PC-9 (cell line): ENCODE measurements around the gene C4BPA. TPM values are rescaled to one million over a fixed set of nuclear protein-coding genes. Genes with fewer than 3 reads are reported as not detected.
A peak's percentile ranks its signal among the peaks of the same experiment; 100 is the strongest.

Source experiments
- BruUV-seq: library from RNA; stranded (reverse); fragments of 400-500 nt; replicated peaks from 2 replicates; lab custom pipeline; 2021; lab: Mats Ljungman, UMichigan
- CTCF ChIA-PET: fragments of 300-600 bp; sonication (Branson Sonifier 250); formaldehyde crosslinking; loops from one replicate; lab custom pipeline; 2022; ENCODE audit warnings: antibody characterized with exemption; lab: Charles Lee
- POLR2A ChIA-PET: fragments of 300-600 bp; sonication (Branson Sonifier 250); formaldehyde crosslinking; loops from one replicate; lab custom pipeline; 2022; ENCODE audit warnings: antibody characterized with exemption; ENCODE audit not compliant: unreplicated experiment; lab: Charles Lee
- DNase-seq, 2 experiments: peaks; one replicate each; pipeline versions ENCODE4 v3.0.0 to v3.0.0-alpha.2; 2015 to 2022; ENCODE audit warnings: mixed read lengths in 1 of 2
- H2AFZ ChIP-seq: fragments of 200-600 bp; sonication (generic); 2 replicates; pipeline ENCODE4 v1.8.1; 2017; ENCODE audit warnings: antibody characterized with exemption
- H3F3A ChIP-seq: fragments of 200-600 bp; sonication (generic); 2 replicates; pipeline ENCODE4 v1.8.1; 2017; ENCODE audit warnings: antibody characterized with exemption, mild to moderate bottlenecking, low read depth; ENCODE audit not compliant: insufficient read depth
- H3K27ac ChIP-seq: fragments of 200-600 bp; sonication (generic); 2 replicates; pipeline ENCODE4 v1.6.1; 2016; ENCODE audit warnings: mixed run types
- H3K27me3 ChIP-seq: fragments of 200-600 bp; sonication (generic); 2 replicates; pipeline ENCODE4 v1.6.1; 2016; ENCODE audit warnings: low read depth, mixed run types; ENCODE audit not compliant: insufficient read depth
- H3K36me3 ChIP-seq: fragments of 200-600 bp; sonication (generic); 2 replicates; pipeline ENCODE4 v1.6.1; 2016; ENCODE audit warnings: low read depth, mixed run types
- H3K4me1 ChIP-seq: fragments of 200-600 bp; sonication (generic); replicated peaks from 2 replicates; pipeline ENCODE4 v1.6.1; 2016; ENCODE audit warnings: mixed run types; ENCODE audit not compliant: insufficient read depth
- H3K4me2 ChIP-seq: fragments of 200-600 bp; sonication (generic); 2 replicates; pipeline ENCODE4 v1.6.1; 2017; ENCODE audit warnings: mixed run types
- H3K4me3 ChIP-seq: fragments of 200-600 bp; sonication (generic); 2 replicates; pipeline ENCODE4 v1.6.1; 2016; ENCODE audit warnings: mixed run types
- H3K79me2 ChIP-seq: fragments of 200-600 bp; sonication (generic); 2 replicates; pipeline ENCODE4 v1.6.1; 2017; ENCODE audit warnings: low read depth, mixed run types
- H3K9me2 ChIP-seq: fragments of 200-600 bp; sonication (generic); 2 replicates; pipeline ENCODE4 v1.8.1; 2017; ENCODE audit warnings: mild to moderate bottlenecking; ENCODE audit not compliant: insufficient read depth
- H3K9me3 ChIP-seq: fragments of 200-600 bp; sonication (generic); 2 replicates; pipeline ENCODE4 v1.8.1; 2016; ENCODE audit warnings: low read depth; ENCODE audit not compliant: insufficient read depth
- H4K20me1 ChIP-seq: fragments of 200-600 bp; sonication (generic); 2 replicates; pipeline ENCODE4 v1.8.1; 2017; ENCODE audit not compliant: insufficient read depth
- CTCF ChIP-seq: fragments of 200-600 bp; sonication (generic); conservative IDR thresholded peaks from 2 replicates; pipeline ENCODE4 v1.6.1; 2017; ENCODE audit warnings: mixed run types, antibody characterized with exemption, mild to moderate bottlenecking, moderate library complexity
- EZH2 ChIP-seq: fragments of 200-600 bp; sonication (generic); IDR thresholded peaks from 2 replicates; pipeline ENCODE4 v1.8.0; 2017; ENCODE audit warnings: antibody characterized with exemption, low read depth
- intact Hi-C: fragments of 100-400 bp; cut with micrococcal nuclease; formaldehyde crosslinking; loops from one replicate; pipeline ENCODE4 v1.10.0; 2022; ENCODE audit not compliant: unreplicated experiment
- total RNA-seq: library from RNA; stranded (reverse); gene quantifications from 2 replicates; pipeline ENCODE4 v1.2.3, GENCODE V29; 2021

C4BPA gene
- total RNA-seq, 1 experiment from 2014 or later, result not detected

DNA sequence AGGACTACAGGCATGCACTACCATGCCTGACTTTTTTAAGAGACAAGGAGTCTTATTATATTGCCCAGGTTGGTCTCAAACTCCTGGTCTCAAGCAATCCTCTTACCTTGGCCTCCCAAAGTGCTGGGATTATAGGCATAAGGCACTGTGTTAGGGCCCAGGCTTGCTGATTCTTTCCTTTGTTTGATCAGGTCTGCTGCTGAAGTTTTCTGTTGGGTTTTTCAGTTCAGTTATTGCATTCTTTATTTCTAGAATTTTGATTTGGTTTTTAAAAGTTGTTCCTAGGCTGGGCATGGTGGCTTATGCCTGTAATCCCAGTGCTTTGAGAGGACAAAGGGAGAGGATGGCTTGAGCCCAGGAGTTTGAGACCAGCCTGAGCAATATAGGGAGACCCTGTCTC, 47.9 kb downstream of the C4BPA start:
- POLR2A ChIA-PET, result no interaction called here

DNA sequence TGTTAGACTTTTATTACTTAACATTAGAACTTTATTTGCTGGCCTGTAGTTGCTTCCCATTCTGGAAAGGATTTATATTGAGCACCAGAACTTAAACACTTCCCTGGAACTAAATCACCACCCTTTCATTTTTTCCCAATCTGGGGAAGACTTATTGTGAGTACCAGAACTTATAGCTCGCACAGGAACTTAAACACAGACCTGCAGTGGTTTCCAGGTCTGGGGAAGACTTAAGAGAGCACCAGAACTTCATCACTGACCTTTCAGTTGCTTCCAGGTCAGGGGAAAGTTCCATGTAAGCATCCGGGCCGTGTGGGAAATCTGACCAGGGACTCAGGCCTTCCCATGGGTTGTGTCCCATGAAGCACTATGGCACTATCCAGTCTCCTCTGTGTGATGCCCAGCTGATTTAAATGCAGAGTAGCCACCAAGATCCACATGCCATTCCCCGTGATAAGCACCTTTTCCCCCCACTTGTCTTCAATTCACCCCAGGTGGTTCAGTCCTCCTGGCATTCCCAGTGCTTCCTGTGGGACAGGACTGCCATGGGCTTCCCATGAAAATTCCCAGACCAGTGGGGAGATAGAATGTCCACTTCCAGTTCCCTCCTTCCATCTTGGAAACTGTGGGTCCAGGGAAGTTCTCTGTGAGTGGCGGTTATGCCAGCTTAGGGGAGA, 48.9 kb downstream of the C4BPA start:
- Histone ChIP-seq H3K9me2 (no peaks in the 10 kb centered on the region), H3K79me2 (0 out of 2 replicates have a peak, but pooled peaks cover 4% of the 10 kb centered on the region), H3K4me1 (no peaks in the 10 kb centered on the region; the same call in 1 of the 2 replicates), H2AFZ (peak overlapping the region; percentile 90), H3K27me3 (no peaks in the 10 kb centered on the region), H3F3A (no peaks in the 10 kb centered on the region), H3K4me3 (peak overlapping the region; percentile 62), H3K9me3 (peaks cover 7% of the 10 kb centered on the region; the same call in 1 of the 2 replicates), H3K27ac (peak overlapping the region; percentile 74), H3K4me2 (peak overlapping the region; percentile 79), H4K20me1 (no peaks in the 10 kb centered on the region), H3K36me3 (no peaks in the 10 kb centered on the region)
- no TSS peak for BruUV-seq
- ChIA-PET POLR2A (interaction anchor here (0.6 kb wide), 1 partner anchor 241 kb away, joined by 5 read pairs; no protein-coding TSS in a partner anchor), CTCF (no interaction called here)
- TF ChIP-seq CTCF (no peak), EZH2 (no peak)
- peak; percentile 53 to 75 for DNase-seq
- intact Hi-C loops, result no loop called here

More for the DNA sequence above, 47.9 kb downstream of the C4BPA start:
- Histone ChIP-seq H3K36me3 (no peaks in the 10 kb centered on the region), H3K9me2 (no peaks in the 10 kb centered on the region), H2AFZ (no peak overlapping the region), H3K79me2 (0 out of 2 replicates have a peak, but pooled peaks cover 4% of the 10 kb centered on the region), H3K4me2 (no peak overlapping the region), H3K27ac (no peak overlapping the region), H3K4me1 (no peaks in the 10 kb centered on the region; the same call in 1 of the 2 replicates), H3K9me3 (peaks cover 7% of the 10 kb centered on the region; the same call in 1 of the 2 replicates), H3K4me3 (no peak overlapping the region), H4K20me1 (no peaks in the 10 kb centered on the region), H3F3A (no peaks in the 10 kb centered on the region), H3K27me3 (no peaks in the 10 kb centered on the region)
- TF ChIP-seq EZH2 (no peak), CTCF (no peak)
- intact Hi-C loops, result no loop called here
- CTCF ChIA-PET, result no interaction called here
- BruUV-seq, result no TSS peak
- no peak for DNase-seq

DNA sequence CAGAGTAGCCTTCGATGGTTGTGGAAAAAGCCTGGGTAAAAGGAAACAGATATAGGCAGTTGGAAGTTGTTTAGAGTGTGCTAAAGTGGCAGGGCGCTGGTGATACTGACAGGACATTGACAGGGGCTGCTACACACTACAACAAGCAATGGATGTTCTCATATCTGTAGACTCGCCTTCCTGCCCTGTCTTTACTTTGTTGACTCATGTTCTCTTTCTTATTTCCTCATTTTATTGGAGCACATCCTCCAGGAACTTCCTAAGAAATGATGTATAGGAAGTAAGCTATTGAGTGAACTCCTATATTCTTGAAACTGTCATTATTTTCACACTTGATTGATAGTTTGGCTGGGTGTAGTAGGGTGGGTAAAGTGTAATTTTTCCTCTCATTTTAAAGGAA, 51.0 kb downstream of the C4BPA start:
- 0 out of 2 replicates have a peak, but pooled peaks cover 4% of the 10 kb centered on the region for H3K79me2 ChIP-seq
- H3K27me3 ChIP-seq, result no peaks in the 10 kb centered on the region
- H3K4me2 ChIP-seq, result no peak overlapping the region
- ChIA-PET POLR2A (no interaction called here), CTCF (interaction anchor here (0.5 to 0.6 kb wide), 2 partner anchors 410 to 610 kb away, joined by 3 read pairs; no protein-coding TSS in a partner anchor)
- H2AFZ ChIP-seq, result no peak overlapping the region
- no peak overlapping the region for H3K27ac ChIP-seq
- H3F3A ChIP-seq, result no peaks in the 10 kb centered on the region
- no peak for DNase-seq
- H4K20me1 ChIP-seq, result no peaks in the 10 kb centered on the region
- H3K4me1 ChIP-seq, result no peaks in the 10 kb centered on the region; the same call in 1 of the 2 replicates
- H3K4me3 ChIP-seq, result no peak overlapping the region
- intact Hi-C loops, result no loop called here
- no peak for TF ChIP-seq CTCF
- TF ChIP-seq EZH2, result no peak
- no TSS peak for BruUV-seq
- no peaks in the 10 kb centered on the region for H3K9me2 ChIP-seq
- peaks cover 7% of the 10 kb centered on the region; the same call in 1 of the 2 replicates for H3K9me3 ChIP-seq
- H3K36me3 ChIP-seq, result no peaks in the 10 kb centered on the region
